GM12864 (cell line): ENCODE data around the gene EXOC2.

ENCODE experiments used
- DNase-seq: peaks from one replicate; pipeline ENCODE4 v3.0.0-alpha.2; 2011; ENCODE audit warnings: low read depth
- H3K4me3 ChIP-seq: 2 replicates; pipeline ENCODE4 v1.5.1; 2011; ENCODE audit warnings: mild to moderate bottlenecking, low read depth, low read length, control low read depth
- TF ChIP-seq, protein P1 (sequence below): IDR thresholded peaks from 2 replicates; pipeline ENCODE4 v1.5.1; 2011; ENCODE audit warnings: low read depth, mild to moderate bottlenecking, moderate library complexity, low read length, control low read depth, inconsistent platforms; ENCODE audit errors: missing control alignments

EXOC2 gene

DNA sequence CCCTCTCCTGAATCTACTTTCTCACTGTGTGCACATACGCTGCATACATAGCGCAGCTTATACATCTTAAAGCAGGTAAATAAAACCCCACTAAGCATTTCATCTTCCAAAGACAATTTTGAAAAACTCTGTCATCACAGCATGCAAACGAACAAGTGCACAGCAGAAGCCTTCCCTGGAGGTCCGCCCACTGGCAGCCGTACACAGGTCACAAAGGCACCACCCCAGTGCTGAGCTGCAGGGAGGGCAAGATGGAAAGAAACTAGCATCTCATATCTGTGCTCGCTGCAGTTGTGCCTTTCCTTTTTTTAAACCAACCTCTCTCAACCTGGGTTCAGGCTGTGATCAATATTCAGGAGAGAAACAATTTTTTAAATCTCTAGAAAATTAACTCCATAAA, 109.3 kb downstream of the EXOC2 start:
- no peak for DNase-seq
- no peak overlapping the region for H3K4me3 ChIP-seq
- TF ChIP-seq, protein P1, sequence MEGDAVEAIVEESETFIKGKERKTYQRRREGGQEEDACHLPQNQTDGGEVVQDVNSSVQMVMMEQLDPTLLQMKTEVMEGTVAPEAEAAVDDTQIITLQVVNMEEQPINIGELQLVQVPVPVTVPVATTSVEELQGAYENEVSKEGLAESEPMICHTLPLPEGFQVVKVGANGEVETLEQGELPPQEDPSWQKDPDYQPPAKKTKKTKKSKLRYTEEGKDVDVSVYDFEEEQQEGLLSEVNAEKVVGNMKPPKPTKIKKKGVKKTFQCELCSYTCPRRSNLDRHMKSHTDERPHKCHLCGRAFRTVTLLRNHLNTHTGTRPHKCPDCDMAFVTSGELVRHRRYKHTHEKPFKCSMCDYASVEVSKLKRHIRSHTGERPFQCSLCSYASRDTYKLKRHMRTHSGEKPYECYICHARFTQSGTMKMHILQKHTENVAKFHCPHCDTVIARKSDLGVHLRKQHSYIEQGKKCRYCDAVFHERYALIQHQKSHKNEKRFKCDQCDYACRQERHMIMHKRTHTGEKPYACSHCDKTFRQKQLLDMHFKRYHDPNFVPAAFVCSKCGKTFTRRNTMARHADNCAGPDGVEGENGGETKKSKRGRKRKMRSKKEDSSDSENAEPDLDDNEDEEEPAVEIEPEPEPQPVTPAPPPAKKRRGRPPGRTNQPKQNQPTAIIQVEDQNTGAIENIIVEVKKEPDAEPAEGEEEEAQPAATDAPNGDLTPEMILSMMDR, result no peak

DNA sequence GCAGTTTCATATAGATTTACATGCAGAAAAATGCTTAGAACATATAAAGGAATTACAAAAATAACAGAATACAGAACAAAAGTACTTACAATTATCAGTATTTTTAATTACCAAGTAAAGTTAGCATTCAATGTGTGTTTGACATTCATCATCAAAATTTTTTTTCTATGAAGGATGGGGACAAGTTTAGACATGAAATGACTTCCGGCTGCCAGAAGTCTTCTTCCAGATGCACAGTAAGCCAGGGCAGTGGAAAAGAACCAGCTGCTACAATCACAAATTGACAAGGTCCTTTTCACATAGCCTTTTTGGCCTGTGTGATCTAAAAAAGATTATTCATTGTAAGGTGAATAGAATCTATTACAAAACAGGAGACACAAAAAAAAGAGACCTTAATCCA, 109.8 kb downstream of the EXOC2 start:
- H3K4me3 ChIP-seq, result no peak overlapping the region
- TF ChIP-seq, protein P1, result no peak
- DNase-seq, result no peak

DNA sequence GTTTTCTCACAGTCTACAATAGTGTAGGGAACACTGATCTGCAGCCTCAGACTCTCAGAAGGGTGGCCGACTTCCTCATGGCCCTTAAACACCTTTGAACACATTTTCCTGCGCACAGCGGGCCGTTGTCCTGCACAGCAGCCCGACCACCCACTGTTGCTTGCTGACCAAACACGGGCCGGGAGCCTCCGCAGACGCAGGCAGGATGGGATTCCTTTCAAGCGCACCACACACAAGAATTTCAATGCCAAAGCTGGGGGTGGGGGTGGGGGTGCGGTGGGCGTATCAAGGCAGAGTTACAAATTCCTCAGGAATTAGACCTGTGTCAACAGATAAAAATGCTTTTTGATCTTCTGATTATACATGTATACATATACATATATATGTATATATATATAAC, 110.6 kb downstream of the EXOC2 start:
- TF ChIP-seq, protein P1, result no peak
- no peak overlapping the region for H3K4me3 ChIP-seq
- DNase-seq, result no peak

DNA sequence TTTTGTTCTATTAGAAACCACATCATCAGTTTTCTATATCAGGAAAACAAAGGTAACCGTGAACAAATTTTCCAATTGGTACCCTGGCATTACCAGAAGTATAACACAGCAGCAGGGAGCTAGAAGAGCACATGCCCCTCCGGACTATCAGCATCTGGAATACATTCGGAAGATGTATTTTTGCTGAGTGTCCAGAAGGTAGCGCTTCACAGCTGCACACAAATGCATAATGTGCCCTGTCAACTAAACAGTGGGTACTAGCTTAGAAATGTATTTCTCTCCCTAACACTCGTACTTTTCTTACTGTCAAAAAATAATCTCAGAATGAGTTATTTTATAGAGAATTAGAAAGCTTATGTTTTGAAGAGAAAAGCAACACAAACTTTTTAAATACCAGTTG, 113.6 kb downstream of the EXOC2 start:
- no peak overlapping the region for H3K4me3 ChIP-seq
- no peak for DNase-seq
- TF ChIP-seq, protein P1, result no peak

DNA sequence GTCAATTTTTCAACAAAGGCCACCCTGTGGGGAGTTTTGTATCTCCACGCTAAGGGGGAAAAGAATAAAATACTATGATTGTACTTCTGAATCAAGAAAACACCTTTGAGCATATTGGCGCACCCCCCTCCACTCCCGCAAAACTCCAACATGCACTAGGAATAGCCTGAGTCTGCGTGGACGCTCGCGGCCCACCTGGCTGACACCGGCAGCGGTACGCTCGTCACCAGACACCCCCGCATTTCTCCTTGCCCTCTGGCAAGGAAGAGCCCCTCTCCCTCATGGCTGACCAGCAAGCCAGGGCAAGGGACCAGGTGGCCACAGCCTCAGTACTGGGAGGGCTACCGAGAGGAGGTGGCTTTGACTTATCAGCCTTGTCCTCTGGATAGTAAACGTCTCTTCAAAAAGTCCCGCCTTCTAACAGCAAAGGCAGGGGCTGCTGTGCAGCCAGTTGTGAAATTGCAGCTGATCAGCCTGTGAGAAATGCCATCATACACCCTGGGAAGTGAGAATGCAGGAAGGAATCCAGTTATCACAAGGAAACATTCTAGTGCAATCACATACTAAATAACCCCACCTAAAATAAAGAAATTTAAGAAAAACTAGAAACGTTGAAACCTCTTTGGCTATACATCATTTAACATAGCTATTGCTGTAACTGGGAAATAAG, 120.2 kb downstream of the EXOC2 start:
- no peak overlapping the region for H3K4me3 ChIP-seq
- no peak for DNase-seq
- TF ChIP-seq, protein P1, result no peak

DNA sequence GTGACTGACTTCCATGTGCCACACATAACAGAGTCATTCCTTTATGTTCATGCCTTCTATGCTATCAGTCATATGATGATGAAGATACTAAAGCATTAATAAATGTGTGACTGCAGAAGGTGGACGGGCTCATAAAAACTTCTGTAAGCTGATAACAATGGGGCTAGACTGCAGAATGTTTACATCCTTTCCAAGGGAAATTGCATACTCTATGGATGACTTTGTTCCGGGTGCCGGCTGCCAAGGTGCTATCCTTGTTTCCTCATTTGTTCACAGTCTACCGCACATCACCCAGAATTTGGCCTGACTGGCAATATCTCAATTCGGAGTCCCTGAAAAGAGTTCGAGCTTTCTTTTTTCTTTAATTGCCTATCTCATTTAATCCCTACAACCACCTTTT, 121.0 kb downstream of the EXOC2 start:
- DNase-seq, result no peak
- TF ChIP-seq, protein P1, result no peak
- no peak overlapping the region for H3K4me3 ChIP-seq

DNA sequence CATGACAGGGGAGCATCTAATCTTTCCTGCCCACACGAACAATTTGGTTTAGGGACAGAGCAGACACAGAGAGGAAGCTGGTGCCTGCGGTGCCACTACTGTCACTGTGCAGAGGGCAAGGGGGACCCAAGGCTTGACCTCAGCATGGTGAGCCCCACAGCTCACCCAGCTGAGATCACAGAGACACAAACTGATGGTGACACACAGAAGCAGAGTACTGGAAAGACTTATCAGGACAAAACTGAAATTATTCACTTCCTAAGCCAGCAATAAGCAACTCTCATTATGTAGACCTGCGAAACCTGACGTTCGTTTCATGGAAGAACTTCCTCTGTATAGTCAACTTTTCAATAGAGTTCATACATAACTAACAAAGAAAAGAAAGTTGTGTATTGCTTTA, 122.1 kb downstream of the EXOC2 start:
- no peak for DNase-seq
- TF ChIP-seq, protein P1, result no peak
- no peak overlapping the region for H3K4me3 ChIP-seq
